AG04450 (cell line): ENCODE results near the gene SNAPC2. TPM values are rescaled to one million over a fixed set of nuclear protein-coding genes. Genes with fewer than 3 reads are reported as not detected.

ENCODE experiments used
- CTCF ChIA-PET: fragments of 300-600, 350-600 bp; formaldehyde crosslinking; extraction: SDS; loops from one replicate; lab custom pipeline; 2022; ENCODE audit warnings: antibody characterized with exemption, inconsistent platforms; lab: Charles Lee
- POLR2A ChIA-PET: fragments of 350-600 bp; formaldehyde crosslinking; extraction: SDS; loops from one replicate; lab custom pipeline; 2021; ENCODE audit warnings: antibody characterized with exemption, inconsistent platforms; lab: Yijun Ruan, JAX
- DNase-seq: peaks from one replicate; pipeline ENCODE4 v3.0.0-alpha.2; 2011; ENCODE audit warnings: low read depth, low spot score
- H3K27ac ChIP-seq: one replicate; pipeline ENCODE4 v1.5.1; 2012; ENCODE audit warnings: low read depth, low read length, control low read depth
- H3K27me3 ChIP-seq: one replicate; pipeline ENCODE4 v1.6.0; 2012; ENCODE audit warnings: low read length; ENCODE audit not compliant: control insufficient read depth, insufficient read depth
- H3K4me3 ChIP-seq: 2 replicates; pipeline ENCODE4 v1.5.1; 2011; ENCODE audit warnings: mild to moderate bottlenecking, low read depth, low read length, control low read depth
- H3K9me3 ChIP-seq: 2 replicates; pipeline ENCODE4 v1.5.1; 2012; ENCODE audit warnings: low read length; ENCODE audit not compliant: control insufficient read depth, insufficient read depth
- polyA plus RNA-seq: library from polyadenylated mRNA; depleted of rRNA; stranded (reverse); fragments of >200 nt; gene quantifications from 2 replicates; pipeline ENCODE4 v1.2.3, GENCODE V29; 2011
- TF ChIP-seq, protein P1 (sequence below): IDR thresholded peaks from 2 replicates; pipeline ENCODE4 v1.5.1; 2011; ENCODE audit warnings: low read depth, low read length, control low read depth, inconsistent platforms

SNAPC2 gene
- polyA plus RNA-seq, 1 experiment: 12.1 TPM

- Histone ChIP-seq H3K9me3 (peaks cover 4% of the 10 kb centered on the region; the same call in 1 of the 2 replicates), H3K27me3 (peaks cover 34% of the 10 kb centered on the region), H3K4me3 (no peak overlapping the region), H3K27ac (no peak overlapping the region)
- CTCF ChIA-PET: interaction anchor here (0.6 kb wide), 1 partner anchor 20 kb away, joined by 3 read pairs; no protein-coding TSS in a partner anchor
- TF ChIP-seq, protein P1, sequence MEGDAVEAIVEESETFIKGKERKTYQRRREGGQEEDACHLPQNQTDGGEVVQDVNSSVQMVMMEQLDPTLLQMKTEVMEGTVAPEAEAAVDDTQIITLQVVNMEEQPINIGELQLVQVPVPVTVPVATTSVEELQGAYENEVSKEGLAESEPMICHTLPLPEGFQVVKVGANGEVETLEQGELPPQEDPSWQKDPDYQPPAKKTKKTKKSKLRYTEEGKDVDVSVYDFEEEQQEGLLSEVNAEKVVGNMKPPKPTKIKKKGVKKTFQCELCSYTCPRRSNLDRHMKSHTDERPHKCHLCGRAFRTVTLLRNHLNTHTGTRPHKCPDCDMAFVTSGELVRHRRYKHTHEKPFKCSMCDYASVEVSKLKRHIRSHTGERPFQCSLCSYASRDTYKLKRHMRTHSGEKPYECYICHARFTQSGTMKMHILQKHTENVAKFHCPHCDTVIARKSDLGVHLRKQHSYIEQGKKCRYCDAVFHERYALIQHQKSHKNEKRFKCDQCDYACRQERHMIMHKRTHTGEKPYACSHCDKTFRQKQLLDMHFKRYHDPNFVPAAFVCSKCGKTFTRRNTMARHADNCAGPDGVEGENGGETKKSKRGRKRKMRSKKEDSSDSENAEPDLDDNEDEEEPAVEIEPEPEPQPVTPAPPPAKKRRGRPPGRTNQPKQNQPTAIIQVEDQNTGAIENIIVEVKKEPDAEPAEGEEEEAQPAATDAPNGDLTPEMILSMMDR: no peak
- POLR2A ChIA-PET: no interaction called here
- no peak for DNase-seq
Measured at GRCh38 chr19:7872306-7873204, 47.6 kb upstream of the SNAPC2 start.

DNA sequence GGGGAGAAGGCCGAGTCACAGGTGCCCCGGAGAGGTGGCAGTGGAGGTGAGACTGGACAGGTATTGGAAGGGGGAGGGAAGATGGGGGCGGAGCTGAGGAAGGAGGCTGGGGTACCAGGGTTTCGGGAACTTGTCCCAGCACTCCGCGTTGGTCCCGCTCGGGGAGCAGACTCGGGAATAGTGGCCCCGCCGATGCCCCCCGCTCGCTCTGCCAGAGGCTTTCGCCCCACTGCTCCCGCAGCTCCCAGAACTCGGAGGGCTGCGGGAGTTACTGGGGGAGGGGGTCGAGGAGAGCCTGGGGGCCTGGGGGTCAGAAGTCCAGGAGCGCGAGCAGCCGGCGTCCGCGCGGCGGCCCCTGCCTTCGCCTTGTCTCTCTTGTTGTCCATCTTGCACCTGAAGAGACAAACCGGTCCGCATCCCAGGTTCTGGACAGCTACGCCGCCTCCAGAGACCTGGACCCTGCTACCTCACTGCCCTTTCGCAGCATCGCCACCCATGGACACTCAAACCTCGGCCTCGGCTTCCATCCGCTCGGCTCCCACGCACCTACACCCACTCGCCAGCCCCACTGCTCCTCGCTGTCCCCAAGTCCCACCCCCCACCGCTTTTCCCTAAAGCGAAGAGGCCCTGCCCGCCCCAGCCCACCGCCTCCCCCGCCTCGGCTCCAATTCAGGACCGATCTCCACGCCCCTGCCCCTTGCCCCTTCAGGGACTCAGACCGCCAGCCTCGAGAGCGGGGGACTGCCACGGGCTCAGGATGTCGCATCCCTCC is 46.6 kb upstream of the SNAPC2 start:
- Histone ChIP-seq H3K27me3 (peaks cover 34% of the 10 kb centered on the region), H3K4me3 (no peak overlapping the region), H3K9me3 (peaks cover 3% of the 10 kb centered on the region; the same call in 1 of the 2 replicates), H3K27ac (no peak overlapping the region)
- no peak for DNase-seq
- ChIA-PET CTCF (no interaction called here), POLR2A (no interaction called here)
- TF ChIP-seq, protein P1: no peak

DNA sequence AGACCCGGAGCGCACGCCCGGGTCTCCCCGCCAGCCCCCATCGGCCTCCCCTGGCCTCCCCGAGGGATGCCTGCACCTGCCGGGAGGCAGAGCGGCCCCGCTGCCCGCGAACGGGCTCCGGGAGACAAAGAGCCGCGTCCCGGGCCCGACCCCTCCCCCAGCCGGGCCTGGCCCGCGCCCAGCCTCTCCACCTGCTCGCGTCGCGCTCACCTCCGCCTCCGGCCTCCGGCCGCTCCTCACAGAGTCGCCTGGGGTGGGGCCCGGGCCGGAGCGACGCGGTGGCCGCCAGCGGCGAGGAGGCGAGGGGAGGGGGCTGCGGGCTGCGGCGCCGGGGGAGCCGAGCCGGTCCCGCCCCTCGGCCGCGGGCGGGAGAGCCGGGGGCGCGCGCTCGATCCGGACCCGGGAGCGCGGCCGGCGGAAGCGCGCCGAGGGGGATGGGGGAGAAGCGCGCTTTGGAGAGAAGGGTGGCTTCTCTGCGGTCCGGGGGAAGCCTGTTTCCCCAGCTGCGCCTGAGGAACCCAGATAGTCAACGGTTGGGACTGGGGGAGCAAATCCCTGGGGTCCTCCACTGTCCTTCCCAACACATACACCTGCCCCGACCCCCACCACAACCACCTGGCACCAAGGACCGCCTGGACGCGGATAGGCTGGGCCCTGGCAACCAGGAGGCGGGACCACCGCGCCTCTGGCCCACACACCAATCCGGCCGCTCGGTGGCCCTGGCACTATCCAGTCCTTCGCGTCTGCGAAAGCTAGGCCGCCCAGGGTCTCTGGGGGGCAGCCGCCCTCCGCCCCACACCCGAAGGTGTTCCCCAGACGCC is 45.9 kb upstream of the SNAPC2 start, which contains the start of gene PRR36:
TSS of gene PRR36 (minus strand) at position 315 of the 821 bp plus-strand sequence. CDS start 701 bp downstream, outside the sequence.
- Histone ChIP-seq H3K27ac (no peak within 1 kb of the TSS), H3K9me3 (no peaks in the 10 kb centered on the region; the same call in 1 of the 2 replicates), H3K4me3 (peak within 1 kb of the TSS; percentile 44), H3K27me3 (peaks cover 34% of the 10 kb centered on the region)
- TF ChIP-seq, protein P1: no peak
- ChIA-PET CTCF (no interaction called here), POLR2A (no interaction called here)
- DNase-seq: no peak

DNA sequence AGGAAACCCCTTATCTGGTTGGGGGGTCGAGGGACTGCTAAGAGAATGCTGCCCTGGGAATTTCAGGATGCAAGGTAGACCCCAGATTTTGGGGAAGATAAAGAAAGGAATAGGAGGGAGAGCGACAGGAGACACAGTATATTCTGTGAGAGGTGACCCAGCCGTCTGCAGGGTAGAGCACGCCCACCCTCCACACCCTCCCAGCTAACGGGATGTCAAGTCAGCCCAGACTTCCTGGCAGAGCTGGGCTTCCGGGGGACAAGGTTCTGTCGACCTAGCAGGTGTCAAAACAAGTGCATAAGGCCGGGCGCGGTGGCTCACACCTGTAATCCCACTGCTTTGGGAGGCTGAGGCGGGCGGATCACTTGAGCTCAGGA is 45.3 kb upstream of the SNAPC2 start:
- Histone ChIP-seq H3K4me3 (no peak overlapping the region), H3K9me3 (no peaks in the 10 kb centered on the region; the same call in 1 of the 2 replicates), H3K27ac (no peak overlapping the region), H3K27me3 (peaks cover 34% of the 10 kb centered on the region)
- no peak for DNase-seq
- ChIA-PET POLR2A (no interaction called here), CTCF (no interaction called here)
- TF ChIP-seq, protein P1: no peak
